ENCODE measurements around the gene DENND1C.

DENND1C gene

DNA sequence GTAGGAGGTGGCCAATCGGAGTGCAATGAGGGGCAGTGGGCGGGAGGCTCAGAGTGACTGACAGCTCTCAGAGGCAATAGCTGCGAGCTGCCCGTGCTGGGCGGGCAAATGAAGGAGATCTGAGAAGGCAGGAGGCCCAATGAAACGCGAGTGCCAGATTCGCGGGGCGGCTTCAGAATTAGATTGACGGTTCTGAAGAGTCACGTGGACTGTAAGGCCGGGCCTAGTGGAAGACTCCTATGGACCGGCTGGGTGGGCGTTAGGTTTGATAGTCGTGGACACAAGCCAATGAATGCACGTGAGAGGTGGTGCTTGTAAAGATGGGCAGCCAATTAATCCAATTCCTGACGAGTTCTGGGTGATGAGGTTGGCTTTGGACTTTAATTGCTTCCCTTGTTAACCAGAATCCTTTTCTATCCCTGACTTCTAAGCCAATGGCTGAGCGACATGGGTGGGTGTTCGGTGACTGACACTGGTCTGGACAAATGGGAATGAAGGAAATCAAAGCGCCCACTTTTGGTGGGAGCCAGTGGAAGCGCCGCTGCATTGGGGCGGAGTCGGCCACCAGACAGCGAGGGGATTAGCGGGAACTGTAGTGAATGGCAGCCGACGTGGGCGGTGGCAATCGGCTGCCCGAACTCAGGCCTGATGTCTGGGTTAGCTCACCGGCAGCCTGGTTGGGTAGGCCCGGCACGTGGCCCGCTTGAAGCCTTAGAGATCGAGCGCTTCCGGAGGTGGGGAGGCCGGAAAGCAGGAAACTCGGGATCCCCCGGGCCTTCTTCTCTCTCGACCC, 56.5 kb downstream of the DENND1C start:
- peak; percentile 100 for DNase-seq (ENCODE audit: low read depth, low spot score)
- in situ Hi-C loops (cut with HindIII; ENCODE audit: low sequenced_read_pairs), result no loop called here
- peak overlapping the region; percentile 6 for H3K4me3 ChIP-seq (ENCODE audit: low read depth, low read length)
- TF ChIP-seq, protein P1, sequence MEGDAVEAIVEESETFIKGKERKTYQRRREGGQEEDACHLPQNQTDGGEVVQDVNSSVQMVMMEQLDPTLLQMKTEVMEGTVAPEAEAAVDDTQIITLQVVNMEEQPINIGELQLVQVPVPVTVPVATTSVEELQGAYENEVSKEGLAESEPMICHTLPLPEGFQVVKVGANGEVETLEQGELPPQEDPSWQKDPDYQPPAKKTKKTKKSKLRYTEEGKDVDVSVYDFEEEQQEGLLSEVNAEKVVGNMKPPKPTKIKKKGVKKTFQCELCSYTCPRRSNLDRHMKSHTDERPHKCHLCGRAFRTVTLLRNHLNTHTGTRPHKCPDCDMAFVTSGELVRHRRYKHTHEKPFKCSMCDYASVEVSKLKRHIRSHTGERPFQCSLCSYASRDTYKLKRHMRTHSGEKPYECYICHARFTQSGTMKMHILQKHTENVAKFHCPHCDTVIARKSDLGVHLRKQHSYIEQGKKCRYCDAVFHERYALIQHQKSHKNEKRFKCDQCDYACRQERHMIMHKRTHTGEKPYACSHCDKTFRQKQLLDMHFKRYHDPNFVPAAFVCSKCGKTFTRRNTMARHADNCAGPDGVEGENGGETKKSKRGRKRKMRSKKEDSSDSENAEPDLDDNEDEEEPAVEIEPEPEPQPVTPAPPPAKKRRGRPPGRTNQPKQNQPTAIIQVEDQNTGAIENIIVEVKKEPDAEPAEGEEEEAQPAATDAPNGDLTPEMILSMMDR (IDR thresholded peaks at IDR 0.05; ENCODE audit: low read depth, low read length), result no peak

DNA sequence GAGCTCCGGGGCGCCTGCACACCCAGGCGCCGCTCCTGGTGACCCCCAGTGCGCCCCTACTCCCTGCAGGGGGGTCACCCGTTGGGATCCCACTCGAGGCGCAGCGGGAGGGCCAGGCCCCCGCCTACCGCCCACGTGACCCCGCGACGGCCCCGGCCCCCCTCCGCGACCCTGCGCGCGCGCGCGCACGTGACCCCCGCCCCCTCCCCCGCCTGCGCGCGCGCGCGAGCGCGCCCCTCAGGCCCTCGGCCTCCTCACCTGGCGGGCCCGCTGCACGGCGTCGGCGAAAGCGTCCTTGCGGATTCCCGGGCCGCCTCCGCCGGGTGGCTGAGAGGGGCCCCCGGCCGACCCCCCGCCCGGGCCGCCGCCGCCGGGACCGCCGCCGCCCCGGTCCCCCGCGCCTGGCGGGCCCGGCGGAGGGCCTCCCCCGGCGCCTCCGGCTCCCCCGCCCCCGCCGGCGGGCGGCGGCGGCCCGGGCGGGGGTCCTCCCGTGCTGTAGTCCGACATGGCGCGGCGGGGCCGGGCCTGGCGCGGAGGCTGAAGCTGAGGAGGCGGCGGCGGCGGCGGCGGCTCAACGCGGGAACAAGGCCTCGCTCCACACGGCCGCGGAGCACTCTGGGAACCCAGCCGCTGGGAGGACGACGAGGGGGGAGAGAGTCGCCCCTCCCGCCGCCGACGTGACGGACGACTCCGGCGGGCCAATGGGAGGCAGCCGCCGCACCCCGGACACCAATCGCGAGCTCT, 57.2 kb downstream of the DENND1C start, which contains the start of gene KHSRP:
Gene KHSRP, minus strand, starts transcription at position 617 of the 744 bp plus-strand sequence. Its CDS starts 110 bp downstream, at position 507.
- TF ChIP-seq, protein P1 (IDR thresholded peaks at IDR 0.05; ENCODE audit: low read depth, low read length), result no peak
- DNase-seq (ENCODE audit: low read depth, low spot score), result no peak
- in situ Hi-C loops (cut with HindIII; ENCODE audit: low sequenced_read_pairs), result no loop called here
- peak within 1 kb of the TSS; percentile 97 for H3K4me3 ChIP-seq (ENCODE audit: low read depth, low read length)

DNA sequence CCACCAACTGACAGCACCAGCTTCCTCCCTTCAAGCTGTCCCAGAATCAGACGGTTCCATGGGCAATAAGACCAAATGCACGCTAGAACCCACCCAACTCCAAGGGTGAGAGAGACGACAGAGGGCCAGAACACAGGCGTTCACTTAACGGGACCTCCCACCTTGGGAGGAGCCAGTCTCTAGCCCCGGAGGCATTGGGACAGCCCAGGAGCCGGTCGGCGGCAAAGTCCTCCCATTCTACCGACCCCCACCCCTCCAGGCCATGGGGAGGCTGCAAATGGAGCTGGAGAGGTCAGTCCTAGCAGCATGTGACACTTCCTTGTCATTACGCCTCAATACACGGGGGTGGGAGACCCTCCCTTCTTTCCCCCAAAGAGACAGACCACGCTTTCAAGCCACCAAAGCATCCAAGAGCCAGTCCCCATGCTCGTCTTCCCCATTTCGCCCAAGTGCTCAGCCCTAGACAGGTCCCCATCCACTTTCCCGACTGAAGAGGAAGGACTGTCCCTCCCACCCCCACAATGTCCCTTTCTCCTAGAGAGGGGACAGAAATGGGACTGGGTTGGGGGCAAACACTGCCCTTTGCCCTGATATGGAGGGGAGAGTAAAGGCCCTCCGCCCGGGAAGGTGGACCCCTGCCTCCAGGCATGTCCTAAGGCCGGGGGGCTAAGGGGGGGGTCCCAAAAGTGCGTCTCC, 57.9 kb downstream of the DENND1C start:
- TF ChIP-seq, protein P1 (IDR thresholded peaks at IDR 0.05; ENCODE audit: low read depth, low read length), result no peak
- DNase-seq (ENCODE audit: low read depth, low spot score), result peak; percentile 37
- in situ Hi-C loops (cut with HindIII; ENCODE audit: low sequenced_read_pairs), result no loop called here
- peak overlapping the region; percentile 97 for H3K4me3 ChIP-seq (ENCODE audit: low read depth, low read length)

DNA sequence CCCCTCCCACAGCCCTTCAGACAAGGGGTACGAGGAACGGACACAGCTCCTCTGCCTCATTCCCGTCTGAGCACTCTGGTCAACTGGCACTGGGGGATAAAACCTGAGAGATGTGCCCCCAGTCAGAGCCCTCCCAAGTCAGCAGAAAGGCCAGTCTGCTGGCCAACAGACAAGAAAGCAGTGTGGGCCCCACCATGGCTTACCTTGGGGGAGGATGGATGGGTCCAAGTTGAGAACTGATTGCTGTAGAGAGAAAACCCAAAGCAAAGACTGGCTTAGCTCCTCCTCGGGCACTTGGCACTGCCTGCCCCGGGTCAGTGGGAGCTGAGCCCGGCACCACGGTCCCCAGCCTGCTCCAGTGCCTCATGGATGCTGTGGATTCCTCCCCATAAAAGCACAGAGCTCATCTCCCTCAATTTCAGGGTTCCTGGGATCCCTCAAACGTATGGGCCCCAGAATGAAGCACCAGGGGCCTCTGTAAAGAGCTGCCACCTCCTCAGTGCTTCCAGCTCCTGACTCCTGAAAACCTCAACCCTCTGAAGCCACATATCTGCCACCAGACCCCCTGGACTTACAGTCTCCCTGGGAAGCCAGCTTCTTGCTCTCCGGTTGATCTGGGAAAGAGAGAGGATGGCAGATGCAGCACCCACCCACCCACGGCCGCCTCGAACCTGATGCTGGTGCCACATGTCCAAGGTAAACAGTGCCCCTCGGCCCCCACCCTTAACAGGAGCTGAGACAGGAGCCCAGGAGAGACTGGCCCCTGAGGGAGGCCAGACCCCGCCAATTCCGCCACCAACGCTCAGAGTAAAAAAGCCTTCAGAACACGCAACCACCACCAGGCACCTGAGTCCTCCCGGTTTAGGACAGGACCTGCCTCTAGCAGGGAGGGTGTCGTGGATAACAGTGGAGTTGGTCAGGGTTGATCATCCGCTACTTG, 60.2 kb downstream of the DENND1C start:
- DNase-seq (ENCODE audit: low read depth, low spot score), result no peak
- TF ChIP-seq, protein P1 (IDR thresholded peaks at IDR 0.05; ENCODE audit: low read depth, low read length), result no peak
- in situ Hi-C loops (cut with HindIII; ENCODE audit: low sequenced_read_pairs), result no loop called here
- H3K4me3 ChIP-seq (ENCODE audit: low read depth, low read length), result no peak overlapping the region

DNA sequence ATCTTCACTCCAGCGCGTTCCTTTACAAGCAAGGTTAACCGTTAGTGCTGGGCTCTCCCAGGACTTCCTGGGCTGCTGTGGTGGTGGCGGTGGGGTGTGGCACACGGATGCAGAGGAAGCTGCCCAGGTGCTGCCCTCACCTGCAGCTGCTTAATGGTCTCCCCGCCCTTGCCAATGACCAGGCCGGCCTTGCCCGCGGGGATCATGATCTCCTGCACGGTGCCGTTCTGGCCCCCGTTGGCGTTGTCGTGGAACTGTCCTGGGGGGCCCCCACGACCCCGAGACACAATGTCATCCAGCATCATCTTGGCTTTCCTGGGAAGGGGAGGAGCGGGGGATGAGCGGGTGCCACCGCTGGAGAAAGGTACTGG, 63.0 kb downstream of the DENND1C start:
- TF ChIP-seq, protein P1 (IDR thresholded peaks at IDR 0.05; ENCODE audit: low read depth, low read length), result no peak
- no peak for DNase-seq (ENCODE audit: low read depth, low spot score)
- in situ Hi-C loops (cut with HindIII; ENCODE audit: low sequenced_read_pairs), result no loop called here
- H3K4me3 ChIP-seq (ENCODE audit: low read depth, low read length), result no peak overlapping the region
